LNCaP clone FGC (cell line): ENCODE measurements around the gene SNCAIP.
"Not testable (repeated sequence)": the region's sequence is repeated elsewhere in the genome, so short reads cannot be mapped to it uniquely, and the experiment has no call there.

Experiments used
- DNase-seq: peaks from one replicate; pipeline ENCODE4 v3.0.0-alpha.2; 2011; ENCODE audit warnings: low read depth
- H3K4me3 ChIP-seq: 2 replicates; pipeline ENCODE4 v1.5.1; 2011; ENCODE audit warnings: mild to moderate bottlenecking, low read depth, low read length, control low read depth
- CTCF ChIP-seq: IDR thresholded peaks from 2 replicates; pipeline ENCODE4 v1.5.1; 2012; ENCODE audit warnings: mild to moderate bottlenecking; ENCODE audit not compliant: control insufficient read depth, insufficient read depth; ENCODE audit errors: extremely low read depth

Gene SNCAIP

GRCh38 chr5:122375801-122376200, 63.8 kb downstream of the SNCAIP start:
- H3K4me3 ChIP-seq: no peak overlapping the region
- TF ChIP-seq CTCF: no peak
- DNase-seq: no peak

GRCh38 chr5:122376250-122376649, 64.2 kb downstream of the SNCAIP start:
- no peak for TF ChIP-seq CTCF
- DNase-seq: no peak
- H3K4me3 ChIP-seq: no peak overlapping the region

GRCh38 chr5:122377026-122377425, 65.0 kb downstream of the SNCAIP start:
- DNase-seq: no peak
- H3K4me3 ChIP-seq: no peak overlapping the region
- no peak for TF ChIP-seq CTCF

GRCh38 chr5:122382938-122383337, 70.9 kb downstream of the SNCAIP start:
- not testable (repeated sequence) for DNase-seq, H3K4me3 ChIP-seq

GRCh38 chr5:122384739-122385235, 72.8 kb downstream of the SNCAIP start:
- no peak for TF ChIP-seq CTCF
- H3K4me3 ChIP-seq: no peak overlapping the region
- no peak for DNase-seq

GRCh38 chr5:122385286-122385685, 73.2 kb downstream of the SNCAIP start:
- DNase-seq: no peak
- TF ChIP-seq CTCF: no peak
- no peak overlapping the region for H3K4me3 ChIP-seq

- no peak overlapping the region for H3K4me3 ChIP-seq
- TF ChIP-seq CTCF: no peak
- DNase-seq: no peak
Observed at GRCh38 chr5:122385808-122386207, 73.8 kb downstream of the SNCAIP start.
